HL-60 (cell line): ENCODE results near the gene RIN3.

Source experiments
- DNase-seq, 2 experiments: peaks; one replicate each; pipeline ENCODE4 v3.0.0-alpha.2; 2010 to 2020; ENCODE audit warnings: low read depth in 1 of 2, low spot score in 1 of 2
- H3K27ac ChIP-seq: fragments of 250-450 bp; sonication (Bioruptor Pico); replicated peaks from 2 replicates; pipeline ENCODE4 v1.5.1; 2020; ENCODE audit warnings: mild to moderate bottlenecking, moderate library complexity
- H3K27me3 ChIP-seq: fragments of 250-450 bp; sonication (Bioruptor Pico); 2 replicates; pipeline ENCODE4 v1.5.1; 2021; ENCODE audit warnings: mild to moderate bottlenecking, moderate library complexity; ENCODE audit not compliant: insufficient read depth, poor library complexity, severe bottlenecking
- H3K4me3 ChIP-seq: replicated peaks from 2 replicates; pipeline ENCODE4 v1.5.1; 2011; ENCODE audit warnings: mild to moderate bottlenecking, control low read depth, low read length; ENCODE audit not compliant: insufficient read depth
- CTCF ChIP-seq: IDR thresholded peaks from one replicate; pipeline ENCODE4 v1.5.1; 2011; ENCODE audit warnings: low read length, control low read depth, inconsistent platforms; ENCODE audit not compliant: insufficient read depth
- GABPA ChIP-seq: IDR thresholded peaks from 2 replicates; pipeline ENCODE4 v1.6.1; 2012; ENCODE audit warnings: low read depth
- POLR2AphosphoS5 ChIP-seq: IDR thresholded peaks from 2 replicates; pipeline ENCODE4 v1.6.1; 2012; ENCODE audit warnings: low read depth
- REST ChIP-seq: IDR thresholded peaks from 2 replicates; pipeline ENCODE4 v1.6.1; 2012; ENCODE audit warnings: low read depth; ENCODE audit not compliant: insufficient replicate concordance
- SPI1 ChIP-seq: IDR thresholded peaks from 2 replicates; pipeline ENCODE4 v1.6.1; 2012; ENCODE audit warnings: low read depth, mild to moderate bottlenecking, borderline replicate concordance

Gene RIN3

GRCh38 chr14:92570674-92571262 is 57.2 kb downstream of the RIN3 start:
- Histone ChIP-seq H3K4me3 (no peak overlapping the region), H3K27ac (no peak overlapping the region), H3K27me3 (no peaks in the 10 kb centered on the region)
- DNase-seq: no peak
- TF ChIP-seq CTCF (no peak), GABPA (no peak), POLR2AphosphoS5 (no peak), SPI1 (no peak), REST (no peak)

GRCh38 chr14:92572050-92572449 is 58.5 kb downstream of the RIN3 start:
- no peak for DNase-seq
- Histone ChIP-seq H3K4me3 (no peak overlapping the region), H3K27me3 (no peaks in the 10 kb centered on the region), H3K27ac (no peak overlapping the region)
- TF ChIP-seq GABPA: no peak

- H3K27ac ChIP-seq: no peak overlapping the region
- DNase-seq: no peak
- no peaks in the 10 kb centered on the region for H3K27me3 ChIP-seq
- no peak overlapping the region for H3K4me3 ChIP-seq
- TF ChIP-seq REST: no peak
- no peak for TF ChIP-seq POLR2AphosphoS5
- no peak for TF ChIP-seq CTCF
- no peak for TF ChIP-seq GABPA
- no peak for TF ChIP-seq SPI1
Observed at GRCh38 chr14:92573761-92574498, 60.3 kb downstream of the RIN3 start.

- TF ChIP-seq SPI1: no peak
- no peak for TF ChIP-seq CTCF
- H3K27me3 ChIP-seq: no peaks in the 10 kb centered on the region
- H3K27ac ChIP-seq: no peak overlapping the region
- DNase-seq: no peak
- H3K4me3 ChIP-seq: no peak overlapping the region
Observed at GRCh38 chr14:92575061-92575747, 61.6 kb downstream of the RIN3 start.
